ENCODE measurements around the gene PHACTR3. TPM values are rescaled to one million over a fixed set of nuclear protein-coding genes. Genes with fewer than 3 reads are reported as not detected.

PHACTR3 gene
- total and polyA plus RNA-seq, 7 experiments from 2014 or later: 0.49 TPM; not detected in 6

- H3K36me3 ChIP-seq (ENCODE audit: control insufficient read depth in 2 of 3, insufficient read depth in 3 of 3, low read length in 3 of 3): no peaks in the 10 kb centered on the region
Observed at GRCh38 chr20:59644371-59644939, 40.1 kb downstream of the PHACTR3 start.

GRCh38 chr20:59645271-59645670 is 40.9 kb downstream of the PHACTR3 start:
- CTCF ChIA-PET: interaction anchor here (0.7 kb wide), 1 partner anchor 11 kb away, joined by 3 read pairs; no protein-coding TSS in a partner anchor
- H3K4me3 ChIP-seq (ENCODE audit: low read length): no peak overlapping the region
- intact Hi-C loops (cut with micrococcal nuclease): no loop called here
- no peak overlapping the region for H3K27ac ChIP-seq (ENCODE audit: low read depth, low read length)
- Mint-ChIP-seq H3K4me1 (peaks cover 0 to 1% (median 0%) of the 10 kb centered on the region in 7 donors), H3K27me3 (peaks cover 2 to 19% (median 18%) of the 10 kb centered on the region in 5 donors), H3K27ac (no peak overlapping the region), H3K4me3 (no peak overlapping the region), H3K9me3 (peaks cover 0 to 15% (median 6%) of the 10 kb centered on the region in 11 donors), H3K36me3 (peaks cover 0 to 3% (median 0%) of the 10 kb centered on the region in 5 donors)
- POLR2A ChIA-PET: no interaction called here
- no peak for ATAC-seq
- no peaks in the 10 kb centered on the region for H3K27me3 ChIP-seq (ENCODE audit: control insufficient read depth in 2 of 2, insufficient read depth in 2 of 2, low read length in 2 of 2)
- no peaks in the 10 kb centered on the region for H3K4me1 ChIP-seq (ENCODE audit: control insufficient read depth in 2 of 2, insufficient read depth in 2 of 2, low read length in 2 of 2)
- H3K9me3 ChIP-seq (ENCODE audit: control insufficient read depth in 2 of 3, low read length in 3 of 3): no peaks in the 10 kb centered on the region
- no peak for DNase-seq
- H3K36me3 ChIP-seq (ENCODE audit: control insufficient read depth in 2 of 3, insufficient read depth in 3 of 3, low read length in 3 of 3): no peaks in the 10 kb centered on the region

More at GRCh38 chr20:59644371-59644939, 40.1 kb downstream of the PHACTR3 start:
- ATAC-seq (no peak), DNase-seq (no peak)
- no peaks in the 10 kb centered on the region for H3K4me1 ChIP-seq (ENCODE audit: control insufficient read depth in 2 of 2, insufficient read depth in 2 of 2, low read length in 2 of 2)
- Mint-ChIP-seq H3K9me3 (peaks cover 0 to 15% (median 6%) of the 10 kb centered on the region in 11 donors), H3K36me3 (peaks cover 0 to 3% (median 0%) of the 10 kb centered on the region in 5 donors), H3K27me3 (peaks cover 2 to 19% (median 16%) of the 10 kb centered on the region in 5 donors), H3K4me3 (no peak overlapping the region), H3K4me1 (peaks cover 0 to 1% (median 0%) of the 10 kb centered on the region in 7 donors), H3K27ac (no peak overlapping the region)
- ChIA-PET POLR2A (no interaction called here), CTCF (interaction anchor here (0.7 kb wide), 1 partner anchor 12 kb away, joined by 3 read pairs; no protein-coding TSS in a partner anchor)
- intact Hi-C loops (cut with micrococcal nuclease): no loop called here
- no peak overlapping the region for H3K27ac ChIP-seq (ENCODE audit: low read depth, low read length)
- no peak overlapping the region for H3K4me3 ChIP-seq (ENCODE audit: low read length)
- no peaks in the 10 kb centered on the region for H3K27me3 ChIP-seq (ENCODE audit: control insufficient read depth in 2 of 2, insufficient read depth in 2 of 2, low read length in 2 of 2)
- H3K9me3 ChIP-seq (ENCODE audit: control insufficient read depth in 2 of 3, low read length in 3 of 3): no peaks in the 10 kb centered on the region

- no peak overlapping the region for H3K27ac Mint-ChIP-seq
- H3K27me3 Mint-ChIP-seq: peaks cover 4 to 24% (median 19%) of the 10 kb centered on the region in 5 donors
- intact Hi-C loops (cut with micrococcal nuclease): no loop called here
- no peaks in the 10 kb centered on the region for H3K4me1 ChIP-seq (ENCODE audit: control insufficient read depth in 2 of 2, insufficient read depth in 2 of 2, low read length in 2 of 2)
- CTCF ChIA-PET: no interaction called here
- no peak overlapping the region for H3K27ac ChIP-seq (ENCODE audit: low read depth, low read length)
- H3K9me3 ChIP-seq (ENCODE audit: control insufficient read depth in 2 of 3, low read length in 3 of 3): no peaks in the 10 kb centered on the region
- H3K4me3 Mint-ChIP-seq: no peak overlapping the region
- no peak overlapping the region for H3K4me3 ChIP-seq (ENCODE audit: low read length)
- peaks cover 0 to 1% (median 0%) of the 10 kb centered on the region in 7 donors for H3K4me1 Mint-ChIP-seq
- POLR2A ChIA-PET: interaction anchor here (0.6 kb wide), 1 partner anchor 47 kb away, joined by 4 read pairs; no protein-coding TSS in a partner anchor
- no peaks in the 10 kb centered on the region for H3K27me3 ChIP-seq (ENCODE audit: control insufficient read depth in 2 of 2, insufficient read depth in 2 of 2, low read length in 2 of 2)
- no peak for ATAC-seq
- DNase-seq: no peak
- H3K36me3 Mint-ChIP-seq: peaks cover 0 to 3% (median 0%) of the 10 kb centered on the region in 5 donors
- no peaks in the 10 kb centered on the region for H3K36me3 ChIP-seq (ENCODE audit: control insufficient read depth in 2 of 3, insufficient read depth in 3 of 3, low read length in 3 of 3)
- H3K9me3 Mint-ChIP-seq: peaks cover 0 to 15% (median 6%) of the 10 kb centered on the region in 11 donors
Observed at GRCh38 chr20:59645761-59646171, 41.4 kb downstream of the PHACTR3 start.

- POLR2A ChIA-PET: no interaction called here
- peaks cover 0 to 1% (median 0%) of the 10 kb centered on the region in 7 donors for H3K4me1 Mint-ChIP-seq
- DNase-seq (no peak), ATAC-seq (no peak)
- CTCF ChIA-PET: no interaction called here
- Histone ChIP-seq H3K27ac (ENCODE audit: low read depth, low read length) (no peak overlapping the region), H3K4me3 (ENCODE audit: low read length) (no peak overlapping the region), H3K36me3 (ENCODE audit: control insufficient read depth in 2 of 3, insufficient read depth in 3 of 3, low read length in 3 of 3) (no peaks in the 10 kb centered on the region), H3K9me3 (ENCODE audit: control insufficient read depth in 2 of 3, low read length in 3 of 3) (no peaks in the 10 kb centered on the region), H3K4me1 (ENCODE audit: control insufficient read depth in 2 of 2, insufficient read depth in 2 of 2, low read length in 2 of 2) (no peaks in the 10 kb centered on the region), H3K27me3 (ENCODE audit: control insufficient read depth in 2 of 2, insufficient read depth in 2 of 2, low read length in 2 of 2) (no peaks in the 10 kb centered on the region)
- peaks cover 4 to 27% (median 21%) of the 10 kb centered on the region in 5 donors for H3K27me3 Mint-ChIP-seq
- H3K9me3 Mint-ChIP-seq: peaks cover 0 to 15% (median 6%) of the 10 kb centered on the region in 11 donors
- H3K4me3 Mint-ChIP-seq: no peak overlapping the region
- intact Hi-C loops (cut with micrococcal nuclease): no loop called here
- H3K27ac Mint-ChIP-seq: no peak overlapping the region
- peaks cover 0 to 3% (median 0%) of the 10 kb centered on the region in 5 donors for H3K36me3 Mint-ChIP-seq
Observed at GRCh38 chr20:59646487-59646886, 42.1 kb downstream of the PHACTR3 start.

GRCh38 chr20:59647271-59647670 is 42.9 kb downstream of the PHACTR3 start:
- CTCF ChIA-PET: no interaction called here
- H3K27me3 ChIP-seq (ENCODE audit: control insufficient read depth in 2 of 2, insufficient read depth in 2 of 2, low read length in 2 of 2): no peaks in the 10 kb centered on the region
- POLR2A ChIA-PET: no interaction called here
- H3K9me3 Mint-ChIP-seq: peaks cover 0 to 15% (median 6%) of the 10 kb centered on the region in 11 donors
- H3K4me1 ChIP-seq (ENCODE audit: control insufficient read depth in 2 of 2, insufficient read depth in 2 of 2, low read length in 2 of 2): no peaks in the 10 kb centered on the region
- H3K36me3 ChIP-seq (ENCODE audit: control insufficient read depth in 2 of 3, insufficient read depth in 3 of 3, low read length in 3 of 3): no peaks in the 10 kb centered on the region
- DNase-seq: no peak
- H3K27me3 Mint-ChIP-seq: peaks cover 5 to 24% (median 21%) of the 10 kb centered on the region in 5 donors
- no peak overlapping the region for H3K4me3 ChIP-seq (ENCODE audit: low read length)
- intact Hi-C loops (cut with micrococcal nuclease): no loop called here
- H3K36me3 Mint-ChIP-seq: peaks cover 0 to 3% (median 0%) of the 10 kb centered on the region in 5 donors
- peaks cover 0 to 1% (median 0%) of the 10 kb centered on the region in 7 donors for H3K4me1 Mint-ChIP-seq
- no peak overlapping the region for H3K27ac ChIP-seq (ENCODE audit: low read depth, low read length)
- H3K4me3 Mint-ChIP-seq: no peak overlapping the region
- H3K9me3 ChIP-seq (ENCODE audit: control insufficient read depth in 2 of 3, low read length in 3 of 3): no peaks in the 10 kb centered on the region
- no peak overlapping the region for H3K27ac Mint-ChIP-seq
- no peak for ATAC-seq

GRCh38 chr20:59648466-59649070 is 44.2 kb downstream of the PHACTR3 start:
- peaks cover 0 to 1% (median 0%) of the 10 kb centered on the region in 7 donors for H3K4me1 Mint-ChIP-seq
- H3K4me3 Mint-ChIP-seq: no peak overlapping the region
- CTCF ChIA-PET: no interaction called here

More at GRCh38 chr20:59648466-59649070, 44.2 kb downstream of the PHACTR3 start:
- peaks cover 5 to 27% (median 21%) of the 10 kb centered on the region in 5 donors for H3K27me3 Mint-ChIP-seq
- Histone ChIP-seq H3K4me1 (ENCODE audit: control insufficient read depth in 2 of 2, insufficient read depth in 2 of 2, low read length in 2 of 2) (no peaks in the 10 kb centered on the region), H3K4me3 (ENCODE audit: low read length) (no peak overlapping the region), H3K36me3 (ENCODE audit: control insufficient read depth in 2 of 3, insufficient read depth in 3 of 3, low read length in 3 of 3) (no peaks in the 10 kb centered on the region), H3K27ac (ENCODE audit: low read depth, low read length) (no peak overlapping the region), H3K9me3 (ENCODE audit: control insufficient read depth in 2 of 3, low read length in 3 of 3) (no peaks in the 10 kb centered on the region), H3K27me3 (ENCODE audit: control insufficient read depth in 2 of 2, insufficient read depth in 2 of 2, low read length in 2 of 2) (no peaks in the 10 kb centered on the region)
- H3K36me3 Mint-ChIP-seq: peaks cover 0 to 3% (median 0%) of the 10 kb centered on the region in 5 donors
- POLR2A ChIA-PET: no interaction called here
- DNase-seq (no peak), ATAC-seq (no peak)
- H3K9me3 Mint-ChIP-seq: peaks cover 0 to 15% (median 6%) of the 10 kb centered on the region in 11 donors
- intact Hi-C loops (cut with micrococcal nuclease): no loop called here
- no peak overlapping the region for H3K27ac Mint-ChIP-seq

Data from naive thymus-derived CD4-positive, alpha-beta T cell (primary cell).